IMR-90 (cell line): ENCODE measurements around the gene BCL11A. TPM values are rescaled to one million over a fixed set of nuclear protein-coding genes. Genes with fewer than 3 reads are reported as not detected.

Experiments
- ATAC-seq: fragments of 200-7000 bp; cut with Tn5 transposase; 2 replicates; pipeline ENCODE4 v1.9.1; 2020; ENCODE audit warnings: low read depth, mild to moderate bottlenecking, moderate library complexity
- BruUV-seq: library from RNA; stranded (reverse); fragments of 400-500 nt; replicated peaks from 2 replicates; lab custom pipeline; 2021; lab: Mats Ljungman, UMichigan
- CTCF ChIA-PET: fragments of 300-600 bp; formaldehyde crosslinking; extraction: SDS; loops from one replicate; lab custom pipeline; 2021; ENCODE audit warnings: antibody characterized with exemption; lab: Yijun Ruan, JAX
- POLR2A ChIA-PET: fragments of 300-600 bp; sonication (Branson Sonifier 250); formaldehyde crosslinking; loops from one replicate; lab custom pipeline; 2022; ENCODE audit warnings: antibody characterized with exemption; ENCODE audit not compliant: unreplicated experiment; lab: Charles Lee
- DNase-seq: peaks from one replicate; pipeline ENCODE4 v3.0.0; 2013
- H2AFZ ChIP-seq: replicated peaks from 2 replicates; pipeline ENCODE3; 2013; ENCODE audit warnings: low read length, mild to moderate bottlenecking; ENCODE audit not compliant: poor library complexity
- H2AK5ac ChIP-seq: 2 replicates; pipeline ENCODE4 v1.6.1; 2013; ENCODE audit warnings: low read depth, low read length, inconsistent platforms
- H2AK9ac ChIP-seq: replicated peaks from 2 replicates; pipeline ENCODE3; 2013; ENCODE audit warnings: mild to moderate bottlenecking, low read depth, low read length, moderate library complexity; ENCODE audit not compliant: poor library complexity
- H2BK120ac ChIP-seq: 2 replicates; pipeline ENCODE4 v1.6.1; 2013; ENCODE audit warnings: low read depth, low read length, inconsistent platforms
- H2BK15ac ChIP-seq: 3 replicates; pipeline ENCODE4 v1.6.1; 2013; ENCODE audit warnings: low read depth, low read length, inconsistent platforms
- H2BK20ac ChIP-seq: 2 replicates; pipeline ENCODE4 v1.6.1; 2013; ENCODE audit warnings: low read depth, mild to moderate bottlenecking, inconsistent platforms, low read length, moderate library complexity
- H2BK5ac ChIP-seq: 2 replicates; pipeline ENCODE4 v1.6.1; 2013; ENCODE audit warnings: mild to moderate bottlenecking, low read depth, low read length, inconsistent platforms; ENCODE audit not compliant: poor library complexity, severe bottlenecking
- H3K14ac ChIP-seq: replicated peaks from 2 replicates; pipeline ENCODE4 v1.6.1; 2013; ENCODE audit warnings: low read depth, low read length, inconsistent platforms
- H3K18ac ChIP-seq: 2 replicates; pipeline ENCODE4 v1.6.1; 2013; ENCODE audit warnings: low read depth, low read length, control low read depth
- H3K23ac ChIP-seq: 2 replicates; pipeline ENCODE4 v1.6.1; 2013; ENCODE audit warnings: low read depth, low read length, inconsistent platforms
- H3K27ac ChIP-seq: 2 replicates; pipeline ENCODE4 v1.5.1; 2013; ENCODE audit warnings: mild to moderate bottlenecking, control low read depth, low read length; ENCODE audit not compliant: insufficient read depth
- H3K27me3 ChIP-seq: 2 replicates; pipeline ENCODE4 v1.6.1; 2013; ENCODE audit warnings: low read length; ENCODE audit not compliant: control insufficient read depth, insufficient read depth
- H3K36me3 ChIP-seq: 2 replicates; pipeline ENCODE4 v1.6.1; 2013; ENCODE audit warnings: low read length, mixed read lengths; ENCODE audit not compliant: control insufficient read depth, insufficient read depth
- H3K4ac ChIP-seq: 2 replicates; pipeline ENCODE4 v1.6.1; 2013; ENCODE audit warnings: low read depth, low read length, inconsistent platforms
- H3K4me1 ChIP-seq: 2 replicates; pipeline ENCODE4 v1.6.1; 2013; ENCODE audit warnings: low read length, mixed read lengths; ENCODE audit not compliant: control insufficient read depth, insufficient read depth
- H3K4me2 ChIP-seq: 2 replicates; pipeline ENCODE4 v1.6.1; 2013; ENCODE audit warnings: low read depth, mild to moderate bottlenecking, control low read depth, low read length, moderate library complexity
- H3K4me3 ChIP-seq: 2 replicates; pipeline ENCODE4 v1.5.1; 2013; ENCODE audit warnings: low read depth, mild to moderate bottlenecking, control low read depth, low read length, moderate library complexity; ENCODE audit not compliant: insufficient read depth
- H3K56ac ChIP-seq: 2 replicates; pipeline ENCODE4 v1.6.1; 2013; ENCODE audit warnings: low read length, inconsistent platforms; ENCODE audit not compliant: insufficient read depth; ENCODE audit errors: extremely low read depth
- H3K79me1 ChIP-seq, 2 experiments: 2 replicates each; pipeline ENCODE4 v1.6.1; 2013; ENCODE audit warnings: low read length in 2 of 2, inconsistent platforms in 1 of 2, low read depth in 1 of 2
- H3K9ac ChIP-seq: 2 replicates; pipeline ENCODE4 v1.6.1; 2013; ENCODE audit warnings: low read depth, low read length, control low read depth
- H3K9me1 ChIP-seq: 2 replicates; pipeline ENCODE4 v1.6.1; 2013; ENCODE audit warnings: low read length, inconsistent platforms; ENCODE audit not compliant: insufficient read depth
- H3K9me3 ChIP-seq: 2 replicates; pipeline ENCODE4 v1.6.1; 2013; ENCODE audit warnings: low read length; ENCODE audit not compliant: control insufficient read depth, insufficient read depth
- H4K20me1 ChIP-seq: 2 replicates; pipeline ENCODE4 v1.6.1; 2013; ENCODE audit warnings: low read length, inconsistent platforms; ENCODE audit not compliant: insufficient read depth
- H4K5ac ChIP-seq: 2 replicates; pipeline ENCODE4 v1.6.1; 2013; ENCODE audit warnings: mild to moderate bottlenecking, low read depth, low read length, control low read depth
- H4K8ac ChIP-seq, 2 experiments: 2 replicates each; pipeline ENCODE4 v1.6.1; 2013; ENCODE audit warnings: low read depth in 2 of 2, low read length in 2 of 2, control low read depth in 1 of 2, inconsistent platforms in 1 of 2
- H4K91ac ChIP-seq: 2 replicates; pipeline ENCODE4 v1.6.1; 2013; ENCODE audit warnings: low read depth, low read length, inconsistent platforms; ENCODE audit not compliant: insufficient read depth
- CEBPB ChIP-seq: IDR thresholded peaks from 2 replicates; pipeline ENCODE4 v1.6.1; 2012; ENCODE audit warnings: low read depth, low read length, improper control_type of control experiment
- FOS ChIP-seq: fragments of 150-350 bp; IDR thresholded peaks from 2 replicates; pipeline ENCODE4 v1.6.1; 2016; ENCODE audit warnings: low read depth, low read length
- NFE2L2 ChIP-seq: fragments of 150-350 bp; IDR thresholded peaks from 2 replicates; pipeline ENCODE4 v1.6.1; 2016; ENCODE audit warnings: low read depth, mild to moderate bottlenecking, low read length
- POLR2A ChIP-seq: IDR thresholded peaks from 2 replicates; pipeline ENCODE4 v1.6.1; 2012; ENCODE audit warnings: mild to moderate bottlenecking, low read depth, low read length
- RAD21 ChIP-seq: IDR thresholded peaks from 2 replicates; pipeline ENCODE4 v1.6.1; 2012; ENCODE audit warnings: low read length, improper control_type of control experiment
- WGBS, 2 experiments: methylation state at CpG; one replicate each; pipeline versions ENCODE4 v1.1.5 to v1.1.7; 2013; ENCODE audit warnings: missing lambda C conversion rate in 2 of 2; ENCODE audit not compliant: insufficient read length in 1 of 2; ENCODE audit errors: extremely low coverage in 2 of 2; 5-methylcytosine and 5-hydroxymethylcytosine counted together
- dilution Hi-C: fragments of 300-500 bp; cut with HindIII; formaldehyde crosslinking; loops from one replicate; pipeline ENCODE4 v1.14.3; 2018; ENCODE audit warnings: low sequenced_read_pairs; ENCODE audit not compliant: unreplicated experiment
- in situ Hi-C: fragments of 300-500 bp; cut with MboI; formaldehyde crosslinking; loops from 3 replicates; pipeline ENCODE4 v1.14.3; 2019; ENCODE audit warnings: low sequenced_read_pairs, inconsistent platforms, mixed read lengths
- intact Hi-C: fragments of 100-400 bp; cut with micrococcal nuclease; formaldehyde crosslinking; loops from 2 replicates; pipeline ENCODE4 v1.10.0; 2022
- polyA plus RNA-seq, 3 experiments: library from polyadenylated mRNA; depleted of rRNA; stranded (reverse); fragments of >200 nt; gene quantifications; 2 replicates each; pipeline ENCODE4 v1.2.3, GENCODE V29; 2012; ENCODE audit warnings: low replicate concordance in 1 of 3
- total RNA-seq: library from RNA; depleted of rRNA; stranded (reverse); fragments of >200 nt; gene quantifications from 2 replicates; pipeline ENCODE4 v1.2.3, GENCODE V29; 2012
- TF ChIP-seq, protein P1 (sequence below): fragments of 150-350 bp; IDR thresholded peaks from 2 replicates; pipeline ENCODE4 v1.6.1; 2016; ENCODE audit warnings: low read depth, mild to moderate bottlenecking, low read length, moderate library complexity, borderline replicate concordance

The BCL11A gene
- total and polyA plus RNA-seq, 2 of the 4 experiments (the other 2 are of a cell fraction): 1.0 to 1.1 TPM

- ATAC-seq: no peak
- in situ Hi-C loops (no loop called here), intact Hi-C loops (no loop called here), dilution Hi-C loops (no loop called here)
- WGBS, 2 experiments: 100% methylated on average over 1 of the region's 6 CpGs; no CpG with 5 or more reads in 1 of the 2 experiments
- Histone ChIP-seq H4K91ac (no peak overlapping the region), H3K9me1 (no peaks in the 10 kb centered on the region), H2AFZ (no peak overlapping the region), H3K27ac (no peak overlapping the region), H3K9ac (no peak overlapping the region), H3K4me2 (no peak overlapping the region), H4K20me1 (no peaks in the 10 kb centered on the region), H3K9me3 (no peaks in the 10 kb centered on the region), H3K4ac (no peak overlapping the region), H3K27me3 (no peaks in the 10 kb centered on the region; the same call in 1 of the 2 replicates), H3K79me1 (no peaks in the 10 kb centered on the region), H3K18ac (no peak overlapping the region), H3K4me3 (no peak overlapping the region), H2BK120ac (no peak overlapping the region), H2BK20ac (no peak overlapping the region), H3K4me1 (no peaks in the 10 kb centered on the region), H2BK15ac (no peak overlapping the region), H2AK9ac (no peak overlapping the region), H2AK5ac (no peak overlapping the region), H2BK5ac (no peak overlapping the region), H4K5ac (no peak overlapping the region), H4K8ac (no peak overlapping the region), H3K56ac (no peak overlapping the region), H3K23ac (no peak overlapping the region), H3K36me3 (no peaks in the 10 kb centered on the region), H3K14ac (no peak overlapping the region)
- CTCF ChIA-PET: no interaction called here
- no TSS peak for BruUV-seq
- DNase-seq: no peak
- TF ChIP-seq, protein P1, sequence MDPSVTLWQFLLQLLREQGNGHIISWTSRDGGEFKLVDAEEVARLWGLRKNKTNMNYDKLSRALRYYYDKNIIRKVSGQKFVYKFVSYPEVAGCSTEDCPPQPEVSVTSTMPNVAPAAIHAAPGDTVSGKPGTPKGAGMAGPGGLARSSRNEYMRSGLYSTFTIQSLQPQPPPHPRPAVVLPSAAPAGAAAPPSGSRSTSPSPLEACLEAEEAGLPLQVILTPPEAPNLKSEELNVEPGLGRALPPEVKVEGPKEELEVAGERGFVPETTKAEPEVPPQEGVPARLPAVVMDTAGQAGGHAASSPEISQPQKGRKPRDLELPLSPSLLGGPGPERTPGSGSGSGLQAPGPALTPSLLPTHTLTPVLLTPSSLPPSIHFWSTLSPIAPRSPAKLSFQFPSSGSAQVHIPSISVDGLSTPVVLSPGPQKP: no peak
- TF ChIP-seq POLR2A (no peak), NFE2L2 (no peak), CEBPB (no peak), RAD21 (no peak), FOS (no peak)
- POLR2A ChIA-PET: no interaction called here
Measured at GRCh38 chr2:60413814-60414168, 139.7 kb downstream of the BCL11A start.
